ENCODE data around the gene GUCY1A2. TPM values are rescaled to one million over a fixed set of nuclear protein-coding genes. Genes with fewer than 3 reads are reported as not detected.

GUCY1A2 gene
- total and polyA plus RNA-seq, 2 donors (not counting 3 experiments of a cell fraction or from before 2014, with no cell fraction given) = 0.02 to 0.03 TPM

- BruUV-seq (replicated peaks) = no TSS peak
Observed at GRCh38 chr11:106872246-106872645, 146.0 kb downstream of the GUCY1A2 start.

More at GRCh38 chr11:106872246-106872645, 146.0 kb downstream of the GUCY1A2 start:
- no peak for FAIRE-seq
- H3K27ac ChIP-seq (ENCODE audit: insufficient read depth, low read depth, low read length) = no peak overlapping the region
- H3K9me1 ChIP-seq (replicated peaks; ENCODE audit: control insufficient read depth, extremely low read depth, insufficient read depth, low read length) = no peaks in the 10 kb centered on the region
- DNase-seq (ENCODE audit: low read depth, low spot score) = no peak
- no peak overlapping the region for H3K4me3 ChIP-seq (replicated peaks in 1 of 3; ENCODE audit: insufficient read depth in 1 of 3, low read depth in 1 of 3, low read length in 3 of 3)
- H3K79me2 ChIP-seq (ENCODE audit: control insufficient read depth, insufficient read depth, low read length) = no peaks in the 10 kb centered on the region
- POLR2A ChIA-PET = no interaction called here
- no peaks in the 10 kb centered on the region for H3K36me3 ChIP-seq (ENCODE audit: control insufficient read depth in 2 of 2, extremely low read depth in 1 of 2, insufficient read depth in 2 of 2, low read length in 2 of 2)
- no peaks in the 10 kb centered on the region for H3K27me3 ChIP-seq (ENCODE audit: control insufficient read depth in 2 of 2, insufficient read depth in 2 of 2, low read length in 2 of 2)
- no peak overlapping the region for H3K9ac ChIP-seq (replicated peaks; ENCODE audit: extremely low read depth, insufficient read depth, low read length)
- dilution Hi-C loops (cut with MboI; ENCODE audit: extremely low pct_ligation_motif_present, low sequenced_read_pairs) = no loop called here
- H3K4me2 ChIP-seq (ENCODE audit: insufficient read depth, low read length) = no peak overlapping the region
- intact Hi-C loops (cut with micrococcal nuclease) = no loop called here
- no peak overlapping the region for H2AFZ ChIP-seq (ENCODE audit: low read depth, low read length)
- CTCF ChIA-PET = no interaction called here
- H4K20me1 ChIP-seq (replicated peaks; ENCODE audit: control insufficient read depth, extremely low read depth, insufficient read depth, low read length) = no peaks in the 10 kb centered on the region
- H3K9me3 ChIP-seq (replicated peaks; ENCODE audit: control insufficient read depth, insufficient read depth, low read length) = no peaks in the 10 kb centered on the region
- H3K4me1 ChIP-seq (ENCODE audit: control insufficient read depth, extremely low read depth, insufficient read depth, low read length) = no peaks in the 10 kb centered on the region
- TF ChIP-seq, protein P1, sequence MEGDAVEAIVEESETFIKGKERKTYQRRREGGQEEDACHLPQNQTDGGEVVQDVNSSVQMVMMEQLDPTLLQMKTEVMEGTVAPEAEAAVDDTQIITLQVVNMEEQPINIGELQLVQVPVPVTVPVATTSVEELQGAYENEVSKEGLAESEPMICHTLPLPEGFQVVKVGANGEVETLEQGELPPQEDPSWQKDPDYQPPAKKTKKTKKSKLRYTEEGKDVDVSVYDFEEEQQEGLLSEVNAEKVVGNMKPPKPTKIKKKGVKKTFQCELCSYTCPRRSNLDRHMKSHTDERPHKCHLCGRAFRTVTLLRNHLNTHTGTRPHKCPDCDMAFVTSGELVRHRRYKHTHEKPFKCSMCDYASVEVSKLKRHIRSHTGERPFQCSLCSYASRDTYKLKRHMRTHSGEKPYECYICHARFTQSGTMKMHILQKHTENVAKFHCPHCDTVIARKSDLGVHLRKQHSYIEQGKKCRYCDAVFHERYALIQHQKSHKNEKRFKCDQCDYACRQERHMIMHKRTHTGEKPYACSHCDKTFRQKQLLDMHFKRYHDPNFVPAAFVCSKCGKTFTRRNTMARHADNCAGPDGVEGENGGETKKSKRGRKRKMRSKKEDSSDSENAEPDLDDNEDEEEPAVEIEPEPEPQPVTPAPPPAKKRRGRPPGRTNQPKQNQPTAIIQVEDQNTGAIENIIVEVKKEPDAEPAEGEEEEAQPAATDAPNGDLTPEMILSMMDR (IDR thresholded peaks at IDR 0.05; ENCODE audit: extremely low read depth in 1 of 2, insufficient read depth in 1 of 2, low read depth in 1 of 2, low read length in 2 of 2) = no peak
- TF ChIP-seq JUN (IDR thresholded peaks at IDR 0.05; ENCODE audit: borderline replicate concordance, insufficient read depth, insufficient read length, low read depth) (no peak), POLR2A (IDR thresholded peaks at IDR 0.05; ENCODE audit: low read depth, low read length) (no peak), MYC (IDR thresholded peaks at IDR 0.05; ENCODE audit: low read depth, low read length) (no peak), POLR2AphosphoS5 (IDR thresholded peaks at IDR 0.05; ENCODE audit: insufficient read depth, low read depth, low read length) (no peak), GATA2 (IDR thresholded peaks at IDR 0.05; ENCODE audit: insufficient read depth, insufficient read length, low read depth, low read length) (no peak), FOS (IDR thresholded peaks at IDR 0.05; ENCODE audit: borderline replicate concordance, insufficient read depth, low read length) (no peak), EZH2 (IDR thresholded peaks at IDR 0.05; ENCODE audit: borderline replicate concordance, low read depth, low read length, severe bottlenecking) (no peak)
- TF ChIP-seq, protein P2, sequence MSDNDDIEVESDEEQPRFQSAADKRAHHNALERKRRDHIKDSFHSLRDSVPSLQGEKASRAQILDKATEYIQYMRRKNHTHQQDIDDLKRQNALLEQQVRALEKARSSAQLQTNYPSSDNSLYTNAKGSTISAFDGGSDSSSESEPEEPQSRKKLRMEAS (IDR thresholded peaks at IDR 0.05; ENCODE audit: insufficient read depth, insufficient read length) = no peak
